K562 (cell line): ENCODE data around the gene TRAP1. TPM values are rescaled to one million over a fixed set of nuclear protein-coding genes. Genes with fewer than 3 reads are reported as not detected.
A peak's percentile ranks its signal among the peaks of the same experiment; 100 is the strongest.

Experiments
- ATAC-seq: fragments of 200-7000 bp; cut with Tn5 transposase; 3 replicates; pipeline ENCODE4 v1.9.1; 2020; ENCODE audit warnings: moderate library complexity
- BruUV-seq: library from RNA; stranded (reverse); fragments of 400-500 nt; replicated peaks from 2 replicates; lab custom pipeline; 2021; lab: Mats Ljungman, UMichigan
- CTCF ChIA-PET: fragments of 300-600 bp; formaldehyde crosslinking; extraction: SDS; loops from one replicate; lab custom pipeline; 2021; ENCODE audit warnings: low intra/inter-chr PET ratio; lab: Yijun Ruan, JAX
- POLR2A ChIA-PET: fragments of 300-600, 350-650 bp; sonication (Branson Sonifier 250); formaldehyde crosslinking; extraction: SDS; loops from one replicate; lab custom pipeline; 2021; ENCODE audit warnings: antibody characterized with exemption, inconsistent platforms; lab: Yijun Ruan, JAX
- DNase-seq, 4 experiments: peaks; one replicate each; pipeline versions ENCODE4 v3.0.0 to v3.0.0-alpha.2; 2011 to 2018; ENCODE audit warnings: low spot score in 3 of 4, mixed read lengths in 3 of 4; ENCODE audit errors: extremely low read depth in 1 of 4
- FAIRE-seq: peaks from 2 replicates; lab custom pipeline; 2011; peaks lifted over from hg19 to GRCh38; lab: Jason Lieb, UNC
- H2AFZ ChIP-seq: 2 replicates; pipeline ENCODE4 v1.6.0; 2011; ENCODE audit warnings: low read depth, low read length, control low read depth, inconsistent platforms
- H3K27ac ChIP-seq: fragments of 200-600 bp; 3 replicates; pipeline ENCODE4 v1.8.0; 2011; ENCODE audit warnings: low read depth, mild to moderate bottlenecking, control low read depth, inconsistent platforms, low read length, moderate library complexity, mixed read lengths; ENCODE audit errors: extremely low read depth
- H3K27me3 ChIP-seq, 2 experiments: fragments of 300-600 bp in 1 of 2; 2 replicates in 1 of 2; 3 replicates in 1 of 2; pipeline versions ENCODE4 v1.6.0 to v1.8.0; 2011; ENCODE audit warnings: inconsistent platforms in 2 of 2, low read length in 2 of 2, mild to moderate bottlenecking in 1 of 2, mixed read lengths in 1 of 2, moderate library complexity in 1 of 2; ENCODE audit not compliant: control insufficient read depth in 2 of 2, insufficient read depth in 2 of 2
- H3K36me3 ChIP-seq: fragments of 300-600 bp; 3 replicates; pipeline ENCODE4 v1.8.0; 2011; ENCODE audit warnings: mild to moderate bottlenecking, low read length, inconsistent platforms; ENCODE audit not compliant: control insufficient read depth, insufficient read depth
- H3K4me1 ChIP-seq, 2 experiments: fragments of 200-600 bp in 1 of 2; replicated peaks in 1 of 2; 2 replicates in 1 of 2; 3 replicates in 1 of 2; pipeline versions ENCODE4 v1.5.1 to v1.8.0; 2011; ENCODE audit warnings: inconsistent platforms in 2 of 2, low read length in 2 of 2, mild to moderate bottlenecking in 1 of 2, mixed read lengths in 1 of 2, moderate library complexity in 1 of 2; ENCODE audit not compliant: control insufficient read depth in 2 of 2, insufficient read depth in 2 of 2
- H3K4me2 ChIP-seq: 2 replicates; pipeline ENCODE4 v1.6.1; 2011; ENCODE audit warnings: low read length, control low read depth, inconsistent platforms, mixed read lengths; ENCODE audit not compliant: insufficient read depth
- H3K4me3 ChIP-seq: fragments of 200-600 bp; sonication (generic), shearing (Covaris generic); 2 replicates; pipeline ENCODE4 v1.5.1; 2016; ENCODE audit warnings: control low read depth, inconsistent platforms
- H3K79me2 ChIP-seq: fragments of 200-600 bp; 3 replicates; pipeline ENCODE4 v1.8.0; 2011; ENCODE audit warnings: low read length, inconsistent platforms; ENCODE audit not compliant: control insufficient read depth, insufficient read depth
- H3K9ac ChIP-seq, 2 experiments: 2 replicates each; pipeline versions ENCODE4 v1.6.0 to v1.6.1; 2011; ENCODE audit warnings: low read depth in 2 of 2, low read length in 2 of 2, control low read depth in 1 of 2, inconsistent platforms in 1 of 2, mild to moderate bottlenecking in 1 of 2, mixed read lengths in 1 of 2; ENCODE audit not compliant: insufficient read depth in 1 of 2
- H3K9me1 ChIP-seq: one replicate; pipeline ENCODE4 v1.6.0; 2011; ENCODE audit warnings: inconsistent platforms, mild to moderate bottlenecking, low read length, moderate library complexity; ENCODE audit not compliant: control insufficient read depth, insufficient read depth
- H3K9me3 ChIP-seq: replicated peaks from 2 replicates; pipeline ENCODE4 v1.5.1; 2011; ENCODE audit warnings: low read depth, low read length, inconsistent platforms; ENCODE audit not compliant: control insufficient read depth, insufficient read depth
- H4K20me1 ChIP-seq: replicated peaks from 2 replicates; pipeline ENCODE4 v1.6.1; 2011; ENCODE audit warnings: low read length, inconsistent platforms, mixed read lengths; ENCODE audit not compliant: control insufficient read depth, insufficient read depth
- ARNT ChIP-seq, 2 experiments: fragments of 450-650 bp; IDR thresholded peaks; 2 replicates each; pipeline ENCODE4 v1.6.1; 2016; ENCODE audit warnings: mild to moderate bottlenecking in 1 of 2
- EGR1 ChIP-seq: fragments of 450-650 bp; conservative IDR thresholded peaks from 2 replicates; pipeline ENCODE4 v1.6.1; 2017; ENCODE audit warnings: mild to moderate bottlenecking
- FOXA3 ChIP-seq, 2 experiments: fragments of 450-650 bp in 1 of 2; sonication (generic) in 1 of 2; formaldehyde crosslinking; IDR thresholded peaks in 1 of 2; conservative IDR thresholded peaks in 1 of 2; 2 replicates each; pipeline versions ENCODE4 v1.4.0 to v1.8.0; 2020 to 2022; ENCODE audit warnings: mild to moderate bottlenecking in 2 of 2, missing genetic modification reagents in 1 of 2
- OTX1 ChIP-seq: fragments of 450-650 bp; formaldehyde crosslinking; IDR thresholded peaks from 2 replicates; pipeline ENCODE4 v1.4.0; 2022; ENCODE audit warnings: mild to moderate bottlenecking
- SIN3B ChIP-seq: fragments of 450-650 bp; IDR thresholded peaks from 2 replicates; pipeline ENCODE4 v1.6.1; 2017; ENCODE audit warnings: low read depth, mild to moderate bottlenecking, moderate library complexity
- WGBS: fragments of 100-300 bp; shearing (Covaris generic); methylation state at CpG from one replicate; pipeline ENCODE4 v1.1.6; 2016; ENCODE audit warnings: low coverage, mixed read lengths; ENCODE audit not compliant: insufficient coverage; ENCODE audit errors: missing lambda C conversion rate; 5-methylcytosine and 5-hydroxymethylcytosine counted together
- in situ Hi-C: fragments of 300-500 bp; cut with MboI; formaldehyde crosslinking; loops from 4 replicates; pipeline ENCODE4 v1.15.0; 2018; ENCODE audit warnings: inconsistent platforms, mixed read lengths
- intact Hi-C: fragments of 100-400 bp; cut with micrococcal nuclease; formaldehyde crosslinking; loops from 2 replicates; pipeline ENCODE4 v1.14.2; 2022
- polyA plus RNA-seq, 8 experiments: library from polyadenylated mRNA; depleted of rRNA in 4 of 8; stranded (reverse) in 5 of 8; unstranded in 3 of 8; fragments of >200 nt; fragmentation: Nextera tagmentation in 2 of 8; fragmentation: Illumina TruSeq in 1 of 8; extraction: Ambion mirVana in 2 of 8; extraction: Trizol in 1 of 8; gene quantifications; 2 replicates each; pipeline versions ENCODE4 v1.2.1 to v1.2.3, GENCODE V29; 2011 to 2014; ENCODE audit warnings: inconsistent platforms in 1 of 8, missing spikeins in 1 of 8
- total RNA-seq, 7 experiments: library from RNA; depleted of rRNA in 6 of 7; stranded (reverse); fragments of >200 nt in 6 of 7; fragmentation: Illumina TruSeq in 2 of 7; extraction: Trizol in 2 of 7; gene quantifications; 2 replicates each; pipeline versions ENCODE4 v1.2.1 to v1.2.3, GENCODE V29; 2011 to 2021; ENCODE audit warnings: low replicate concordance in 1 of 7
- TF ChIP-seq, protein P1 (sequence below): fragments of 250-450 bp; sonication (Bioruptor Pico); IDR thresholded peaks from 2 replicates; pipeline ENCODE4 v1.4.0; 2020; ENCODE audit warnings: mild to moderate bottlenecking, moderate library complexity, borderline replicate concordance
- TF ChIP-seq, protein P2 (sequence below): fragments of 450-650 bp; IDR thresholded peaks from 2 replicates; pipeline ENCODE4 v1.6.1; 2018; ENCODE audit not compliant: partially characterized antibody
- TF ChIP-seq, protein P3 (sequence below): fragments of 450-650 bp; IDR thresholded peaks from 2 replicates; pipeline ENCODE4 v1.6.1; 2017; ENCODE audit warnings: mild to moderate bottlenecking, moderate library complexity
- TF ChIP-seq, protein P4 (sequence below), 2 experiments: fragments of 450-650 bp; conservative IDR thresholded peaks; 2 replicates each; pipeline ENCODE4 v1.6.1; 2017; ENCODE audit warnings: mild to moderate bottlenecking in 2 of 2, moderate library complexity in 2 of 2

The TRAP1 gene
- total and polyA plus RNA-seq, 9 of the 15 experiments (the other 6 are each of a cell fraction or from before 2014, with no cell fraction given), result 19.1 to 436 (median 301) TPM

DNA sequence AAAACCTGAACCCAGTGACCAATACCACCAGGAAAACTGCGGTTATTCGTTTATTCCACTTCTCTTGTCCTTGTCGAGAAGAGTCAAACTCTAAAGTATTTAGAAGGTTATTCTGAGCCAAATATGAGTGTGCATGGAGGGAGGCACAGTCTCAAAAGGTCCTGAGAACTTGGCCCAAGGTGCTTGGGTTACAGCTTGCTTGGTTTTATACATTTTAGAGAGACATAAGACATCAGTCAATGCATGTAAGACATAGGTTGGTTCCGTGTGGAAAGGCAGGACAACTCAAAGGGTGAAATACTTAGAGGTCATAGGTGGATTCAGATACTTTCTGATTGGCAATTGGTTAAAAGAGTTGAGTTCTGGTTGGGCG lies 681 bp upstream of the TRAP1 start (continued):
- TF ChIP-seq, protein P1, sequence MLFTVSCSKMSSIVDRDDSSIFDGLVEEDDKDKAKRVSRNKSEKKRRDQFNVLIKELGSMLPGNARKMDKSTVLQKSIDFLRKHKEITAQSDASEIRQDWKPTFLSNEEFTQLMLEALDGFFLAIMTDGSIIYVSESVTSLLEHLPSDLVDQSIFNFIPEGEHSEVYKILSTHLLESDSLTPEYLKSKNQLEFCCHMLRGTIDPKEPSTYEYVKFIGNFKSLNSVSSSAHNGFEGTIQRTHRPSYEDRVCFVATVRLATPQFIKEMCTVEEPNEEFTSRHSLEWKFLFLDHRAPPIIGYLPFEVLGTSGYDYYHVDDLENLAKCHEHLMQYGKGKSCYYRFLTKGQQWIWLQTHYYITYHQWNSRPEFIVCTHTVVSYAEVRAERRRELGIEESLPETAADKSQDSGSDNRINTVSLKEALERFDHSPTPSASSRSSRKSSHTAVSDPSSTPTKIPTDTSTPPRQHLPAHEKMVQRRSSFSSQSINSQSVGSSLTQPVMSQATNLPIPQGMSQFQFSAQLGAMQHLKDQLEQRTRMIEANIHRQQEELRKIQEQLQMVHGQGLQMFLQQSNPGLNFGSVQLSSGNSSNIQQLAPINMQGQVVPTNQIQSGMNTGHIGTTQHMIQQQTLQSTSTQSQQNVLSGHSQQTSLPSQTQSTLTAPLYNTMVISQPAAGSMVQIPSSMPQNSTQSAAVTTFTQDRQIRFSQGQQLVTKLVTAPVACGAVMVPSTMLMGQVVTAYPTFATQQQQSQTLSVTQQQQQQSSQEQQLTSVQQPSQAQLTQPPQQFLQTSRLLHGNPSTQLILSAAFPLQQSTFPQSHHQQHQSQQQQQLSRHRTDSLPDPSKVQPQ (CRISPR knock-in tag), result no peak
- TF ChIP-seq ARNT (IDR thresholded peaks at IDR 0.05), result peak in 1 of 2 experiments; percentile 25; a peak in 1 of 4 replicates

DNA sequence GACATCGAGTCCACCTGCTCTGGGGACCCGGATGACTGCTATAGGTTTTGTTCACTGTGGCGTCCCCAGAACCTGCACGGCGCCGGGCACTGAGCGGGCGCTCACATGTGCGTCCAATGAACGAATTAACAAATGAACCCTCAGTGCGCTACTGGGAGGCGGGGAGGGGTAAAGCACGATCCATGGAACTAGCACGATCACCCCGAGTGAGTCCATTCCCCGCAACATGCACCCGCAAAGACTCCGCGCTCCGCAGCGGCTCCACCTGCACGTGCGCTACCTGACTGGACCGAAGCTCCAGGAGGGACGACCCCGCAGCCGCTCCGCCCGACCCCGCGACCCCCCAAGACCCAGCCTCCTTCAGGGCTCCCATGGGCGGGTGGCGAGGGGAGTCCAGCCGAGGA lies 491 bp downstream of the TRAP1 start:
- no peak for FAIRE-seq
- H3K79me2 ChIP-seq, result peaks cover 64% of the 10 kb centered on the region
- 0 out of 2 replicates have a peak, but pooled peaks cover 1% of the 10 kb centered on the region for H3K9me3 ChIP-seq
- H3K9me1 ChIP-seq, result peaks cover 9% of the 10 kb centered on the region
- no TSS peak for BruUV-seq
- H3K4me2 ChIP-seq, result peak overlapping the region; percentile 99
- in situ Hi-C loops (no loop called here), intact Hi-C loops (no loop called here)
- peaks cover 42% of the 10 kb centered on the region for H3K36me3 ChIP-seq
- H3K4me3 ChIP-seq, result peak overlapping the region; percentile 97
- DNase-seq, result peak in 2 of 4 experiments; percentile 36 to 58
- POLR2A ChIA-PET, result interaction anchor here (0.6 to 2.3 kb wide), 9 partner anchors 11 to 270 kb away, joined by 3 to 6 read pairs (median 3); partner anchors contain the start of gene CREBBP
- H3K9ac ChIP-seq, result peak overlapping the region; percentile 95 to 98
- ATAC-seq, result peak; percentile 60
- no peaks in the 10 kb centered on the region; the same call in 1 of the 2 replicates for H4K20me1 ChIP-seq
- under 1% methylated on average over 30 of the region's 34 CpGs for WGBS
- no peaks in the 10 kb centered on the region for H3K27me3 ChIP-seq
- CTCF ChIA-PET, result no interaction called here
- peaks cover 22 to 47% of the 10 kb centered on the region in 2 experiments for H3K4me1 ChIP-seq
- peak overlapping the region; percentile 82 for H2AFZ ChIP-seq
- peak overlapping the region; percentile 95 for H3K27ac ChIP-seq
- no peak for TF ChIP-seq SIN3B
- TF ChIP-seq, protein P2, sequence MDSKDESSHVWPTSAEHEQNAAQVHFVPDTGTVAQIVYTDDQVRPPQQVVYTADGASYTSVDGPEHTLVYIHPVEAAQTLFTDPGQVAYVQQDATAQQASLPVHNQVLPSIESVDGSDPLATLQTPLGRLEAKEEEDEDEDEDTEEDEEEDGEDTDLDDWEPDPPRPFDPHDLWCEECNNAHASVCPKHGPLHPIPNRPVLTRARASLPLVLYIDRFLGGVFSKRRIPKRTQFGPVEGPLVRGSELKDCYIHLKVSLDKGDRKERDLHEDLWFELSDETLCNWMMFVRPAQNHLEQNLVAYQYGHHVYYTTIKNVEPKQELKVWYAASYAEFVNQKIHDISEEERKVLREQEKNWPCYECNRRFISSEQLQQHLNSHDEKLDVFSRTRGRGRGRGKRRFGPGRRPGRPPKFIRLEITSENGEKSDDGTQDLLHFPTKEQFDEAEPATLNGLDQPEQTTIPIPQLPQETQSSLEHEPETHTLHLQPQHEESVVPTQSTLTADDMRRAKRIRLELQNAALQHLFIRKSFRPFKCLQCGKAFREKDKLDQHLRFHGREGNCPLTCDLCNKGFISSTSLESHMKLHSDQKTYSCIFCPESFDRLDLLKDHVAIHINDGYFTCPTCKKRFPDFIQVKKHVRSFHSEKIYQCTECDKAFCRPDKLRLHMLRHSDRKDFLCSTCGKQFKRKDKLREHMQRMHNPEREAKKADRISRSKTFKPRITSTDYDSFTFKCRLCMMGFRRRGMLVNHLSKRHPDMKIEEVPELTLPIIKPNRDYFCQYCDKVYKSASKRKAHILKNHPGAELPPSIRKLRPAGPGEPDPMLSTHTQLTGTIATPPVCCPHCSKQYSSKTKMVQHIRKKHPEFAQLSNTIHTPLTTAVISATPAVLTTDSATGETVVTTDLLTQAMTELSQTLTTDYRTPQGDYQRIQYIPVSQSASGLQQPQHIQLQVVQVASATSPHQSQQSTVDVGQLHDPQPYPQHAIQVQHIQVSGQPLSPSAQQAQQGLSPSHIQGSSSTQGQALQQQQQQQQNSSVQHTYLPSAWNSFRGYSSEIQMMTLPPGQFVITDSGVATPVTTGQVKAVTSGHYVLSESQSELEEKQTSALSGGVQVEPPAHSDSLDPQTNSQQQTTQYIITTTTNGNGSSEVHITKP, result peak; percentile 15
- TF ChIP-seq, protein P3, sequence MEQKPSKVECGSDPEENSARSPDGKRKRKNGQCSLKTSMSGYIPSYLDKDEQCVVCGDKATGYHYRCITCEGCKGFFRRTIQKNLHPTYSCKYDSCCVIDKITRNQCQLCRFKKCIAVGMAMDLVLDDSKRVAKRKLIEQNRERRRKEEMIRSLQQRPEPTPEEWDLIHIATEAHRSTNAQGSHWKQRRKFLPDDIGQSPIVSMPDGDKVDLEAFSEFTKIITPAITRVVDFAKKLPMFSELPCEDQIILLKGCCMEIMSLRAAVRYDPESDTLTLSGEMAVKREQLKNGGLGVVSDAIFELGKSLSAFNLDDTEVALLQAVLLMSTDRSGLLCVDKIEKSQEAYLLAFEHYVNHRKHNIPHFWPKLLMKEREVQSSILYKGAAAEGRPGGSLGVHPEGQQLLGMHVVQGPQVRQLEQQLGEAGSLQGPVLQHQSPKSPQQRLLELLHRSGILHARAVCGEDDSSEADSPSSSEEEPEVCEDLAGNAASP, result no peak
- no peak for TF ChIP-seq OTX1 (CRISPR knock-in tag)
- TF ChIP-seq, protein P4, sequence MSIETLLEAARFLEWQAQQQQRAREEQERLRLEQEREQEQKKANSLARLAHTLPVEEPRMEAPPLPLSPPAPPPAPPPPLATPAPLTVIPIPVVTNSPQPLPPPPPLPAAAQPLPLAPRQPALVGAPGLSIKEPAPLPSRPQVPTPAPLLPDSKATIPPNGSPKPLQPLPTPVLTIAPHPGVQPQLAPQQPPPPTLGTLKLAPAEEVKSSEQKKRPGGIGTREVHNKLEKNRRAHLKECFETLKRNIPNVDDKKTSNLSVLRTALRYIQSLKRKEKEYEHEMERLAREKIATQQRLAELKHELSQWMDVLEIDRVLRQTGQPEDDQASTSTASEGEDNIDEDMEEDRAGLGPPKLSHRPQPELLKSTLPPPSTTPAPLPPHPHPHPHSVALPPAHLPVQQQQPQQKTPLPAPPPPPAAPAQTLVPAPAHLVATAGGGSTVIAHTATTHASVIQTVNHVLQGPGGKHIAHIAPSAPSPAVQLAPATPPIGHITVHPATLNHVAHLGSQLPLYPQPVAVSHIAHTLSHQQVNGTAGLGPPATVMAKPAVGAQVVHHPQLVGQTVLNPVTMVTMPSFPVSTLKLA (conservative IDR thresholded peaks at IDR 0.05), result peak in 1 of 2 experiments; percentile 24
- TF ChIP-seq EGR1, result peak; percentile 32; the same call in 1 of the 2 replicates
- TF ChIP-seq FOXA3 (CRISPR knock-in tag; conservative IDR thresholded peaks at IDR 0.05 in 1 of 2, IDR thresholded peaks at IDR 0.05 in 1 of 2), result peak in 1 of 2 experiments; percentile 54; a peak in 1 of 4 replicates
